MCF 10A (cell line): ENCODE data around the gene LHCGR. TPM values are rescaled to one million over a fixed set of nuclear protein-coding genes. Genes with fewer than 3 reads are reported as not detected.

Experiments used
- BruUV-seq: library from RNA; stranded (reverse); fragments of 400-500 nt; replicated peaks from 2 replicates; lab custom pipeline; 2021; lab: Mats Ljungman, UMichigan
- CTCF ChIA-PET: fragments of 300-600 bp; sonication (Branson Sonifier 250); formaldehyde crosslinking; extraction: SDS; loops from one replicate; lab custom pipeline; 2021; ENCODE audit warnings: antibody characterized with exemption, inconsistent platforms; lab: Yijun Ruan, JAX
- POLR2A ChIA-PET: fragments of 300-600, 350-650 bp; sonication (Branson Sonifier 250); formaldehyde crosslinking; extraction: SDS; loops from one replicate; lab custom pipeline; 2020; ENCODE audit warnings: antibody characterized with exemption, inconsistent platforms; lab: Yijun Ruan, JAX
- DNase-seq: peaks from one replicate; pipeline ENCODE4 v3.0.0-alpha.2; 2018; ENCODE audit not compliant: unreplicated experiment
- H3K27ac Mint-ChIP-seq: one replicate; pipeline ENCODE4 v1.8.0; 2022; ENCODE audit warnings: mild to moderate bottlenecking, low read depth, mixed read lengths; ENCODE audit not compliant: unreplicated experiment
- H3K27me3 Mint-ChIP-seq: one replicate; pipeline ENCODE4 v1.8.0; 2022; ENCODE audit warnings: mixed read lengths; ENCODE audit not compliant: insufficient read depth, unreplicated experiment
- H3K36me3 Mint-ChIP-seq: one replicate; pipeline ENCODE4 v1.8.0; 2022; ENCODE audit warnings: mild to moderate bottlenecking, moderate library complexity, mixed read lengths; ENCODE audit not compliant: insufficient read depth, unreplicated experiment
- H3K4me1 Mint-ChIP-seq: one replicate; pipeline ENCODE4 v1.8.0; 2022; ENCODE audit warnings: mixed read lengths; ENCODE audit not compliant: insufficient read depth, unreplicated experiment
- H3K4me3 Mint-ChIP-seq: one replicate; pipeline ENCODE4 v1.8.0; 2022; ENCODE audit warnings: mild to moderate bottlenecking, moderate library complexity, mixed read lengths; ENCODE audit not compliant: unreplicated experiment
- H3K9me3 Mint-ChIP-seq: one replicate; pipeline ENCODE4 v1.8.0; 2022; ENCODE audit warnings: mixed read lengths; ENCODE audit not compliant: unreplicated experiment
- intact Hi-C: fragments of 100-400 bp; cut with micrococcal nuclease; formaldehyde crosslinking; loops from 2 replicates; pipeline ENCODE4 v1.14.1; 2022
- total RNA-seq: library from RNA; stranded (reverse); gene quantifications from 2 replicates; pipeline ENCODE4 v1.2.3, GENCODE V29; 2022
- TF ChIP-seq, protein P1 (sequence below): fragments of 200-600 bp; IDR thresholded peaks from one replicate; pipeline ENCODE4 v1.8.0; 2022; ENCODE audit warnings: antibody characterized with exemption, mild to moderate bottlenecking; ENCODE audit not compliant: unreplicated experiment

Gene LHCGR
- total RNA-seq, 1 experiment from 2014 or later = not detected

DNA sequence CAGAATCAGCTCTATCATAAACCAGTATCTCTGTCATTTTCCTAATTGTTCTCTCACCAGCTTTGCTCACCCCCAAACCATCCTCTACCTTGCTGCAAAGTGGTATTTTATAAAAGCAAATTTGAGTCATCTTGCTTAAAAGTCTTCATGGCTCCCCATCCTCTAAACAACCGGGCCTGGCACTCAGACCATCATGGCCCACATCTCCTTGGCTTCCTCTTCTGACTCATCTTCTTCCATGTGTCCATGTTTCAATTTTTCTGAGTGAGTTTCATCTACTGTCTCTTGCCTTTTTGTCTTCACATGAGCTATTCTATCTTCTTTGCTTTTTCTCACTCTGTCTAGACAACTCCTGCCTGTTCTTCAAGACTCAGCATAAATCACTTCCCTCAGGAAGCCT lies 58.6 kb downstream of the LHCGR start:
- ChIA-PET POLR2A (no interaction called here), CTCF (interaction anchor here (0.5 to 0.7 kb wide), 2 partner anchors 233 to 698 kb away, joined by 3 to 5 read pairs; no protein-coding TSS in a partner anchor)
- intact Hi-C loops = no loop called here
- no peak for DNase-seq
- no peaks in the 10 kb centered on the region for H3K9me3 Mint-ChIP-seq
- no peak overlapping the region for H3K27ac Mint-ChIP-seq
- H3K4me1 Mint-ChIP-seq = no peaks in the 10 kb centered on the region
- TF ChIP-seq, protein P1, sequence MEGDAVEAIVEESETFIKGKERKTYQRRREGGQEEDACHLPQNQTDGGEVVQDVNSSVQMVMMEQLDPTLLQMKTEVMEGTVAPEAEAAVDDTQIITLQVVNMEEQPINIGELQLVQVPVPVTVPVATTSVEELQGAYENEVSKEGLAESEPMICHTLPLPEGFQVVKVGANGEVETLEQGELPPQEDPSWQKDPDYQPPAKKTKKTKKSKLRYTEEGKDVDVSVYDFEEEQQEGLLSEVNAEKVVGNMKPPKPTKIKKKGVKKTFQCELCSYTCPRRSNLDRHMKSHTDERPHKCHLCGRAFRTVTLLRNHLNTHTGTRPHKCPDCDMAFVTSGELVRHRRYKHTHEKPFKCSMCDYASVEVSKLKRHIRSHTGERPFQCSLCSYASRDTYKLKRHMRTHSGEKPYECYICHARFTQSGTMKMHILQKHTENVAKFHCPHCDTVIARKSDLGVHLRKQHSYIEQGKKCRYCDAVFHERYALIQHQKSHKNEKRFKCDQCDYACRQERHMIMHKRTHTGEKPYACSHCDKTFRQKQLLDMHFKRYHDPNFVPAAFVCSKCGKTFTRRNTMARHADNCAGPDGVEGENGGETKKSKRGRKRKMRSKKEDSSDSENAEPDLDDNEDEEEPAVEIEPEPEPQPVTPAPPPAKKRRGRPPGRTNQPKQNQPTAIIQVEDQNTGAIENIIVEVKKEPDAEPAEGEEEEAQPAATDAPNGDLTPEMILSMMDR = no peak
- no peak overlapping the region for H3K4me3 Mint-ChIP-seq
- no peaks in the 10 kb centered on the region for H3K36me3 Mint-ChIP-seq
- no TSS peak for BruUV-seq
- no peaks in the 10 kb centered on the region for H3K27me3 Mint-ChIP-seq

DNA sequence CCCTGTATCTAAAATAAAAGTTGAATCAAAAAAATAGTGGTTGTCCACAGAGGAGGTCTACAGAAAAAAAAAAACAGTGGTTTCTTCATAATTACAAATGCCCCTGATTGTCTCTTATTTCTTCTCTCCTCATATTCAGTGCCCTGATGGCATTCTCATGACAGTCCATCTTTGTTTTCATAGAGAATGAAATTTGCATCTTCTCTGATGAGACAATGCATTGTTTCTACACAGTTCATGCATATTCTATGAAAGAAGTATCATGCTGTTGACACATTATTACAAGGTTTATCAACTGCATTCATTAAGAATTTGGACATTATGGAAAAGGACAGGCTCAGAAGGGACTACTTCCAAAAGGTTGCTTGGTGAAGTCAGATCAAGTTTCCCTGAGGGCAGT lies 59.5 kb downstream of the LHCGR start:
- H3K36me3 Mint-ChIP-seq = no peaks in the 10 kb centered on the region
- H3K27ac Mint-ChIP-seq = no peak overlapping the region
- no peaks in the 10 kb centered on the region for H3K27me3 Mint-ChIP-seq
- H3K4me3 Mint-ChIP-seq = no peak overlapping the region
- no peak for DNase-seq
- BruUV-seq = no TSS peak
- ChIA-PET POLR2A (no interaction called here), CTCF (no interaction called here)
- no peaks in the 10 kb centered on the region for H3K9me3 Mint-ChIP-seq
- intact Hi-C loops = no loop called here
- TF ChIP-seq, protein P1 = no peak
- no peaks in the 10 kb centered on the region for H3K4me1 Mint-ChIP-seq

DNA sequence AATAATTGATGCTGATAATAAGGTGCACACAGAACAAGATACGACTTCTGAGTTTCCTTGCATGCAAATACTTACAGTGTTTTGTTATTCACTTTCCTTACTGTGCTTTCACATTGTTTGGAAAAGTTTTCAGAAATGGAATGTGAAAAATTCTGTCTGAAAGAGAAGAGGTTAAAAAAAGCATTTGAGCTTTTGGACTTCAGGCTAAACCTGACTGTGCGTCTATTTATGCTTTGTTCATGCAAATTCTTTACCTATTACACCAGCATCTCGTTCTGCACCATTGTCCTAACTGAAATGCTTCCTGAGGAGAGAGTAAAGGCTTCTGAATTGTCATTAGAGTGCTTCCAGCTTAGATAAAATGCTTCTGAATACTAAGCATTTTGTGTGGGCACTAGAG lies 61.4 kb downstream of the LHCGR start:
- Mint-ChIP-seq H3K4me3 (no peak overlapping the region), H3K27me3 (no peaks in the 10 kb centered on the region), H3K27ac (no peak overlapping the region), H3K9me3 (no peaks in the 10 kb centered on the region), H3K4me1 (no peaks in the 10 kb centered on the region), H3K36me3 (no peaks in the 10 kb centered on the region)
- CTCF ChIA-PET = no interaction called here
- intact Hi-C loops = no loop called here
- BruUV-seq = no TSS peak
- no peak for DNase-seq
- POLR2A ChIA-PET = no interaction called here
- TF ChIP-seq, protein P1 = no peak

DNA sequence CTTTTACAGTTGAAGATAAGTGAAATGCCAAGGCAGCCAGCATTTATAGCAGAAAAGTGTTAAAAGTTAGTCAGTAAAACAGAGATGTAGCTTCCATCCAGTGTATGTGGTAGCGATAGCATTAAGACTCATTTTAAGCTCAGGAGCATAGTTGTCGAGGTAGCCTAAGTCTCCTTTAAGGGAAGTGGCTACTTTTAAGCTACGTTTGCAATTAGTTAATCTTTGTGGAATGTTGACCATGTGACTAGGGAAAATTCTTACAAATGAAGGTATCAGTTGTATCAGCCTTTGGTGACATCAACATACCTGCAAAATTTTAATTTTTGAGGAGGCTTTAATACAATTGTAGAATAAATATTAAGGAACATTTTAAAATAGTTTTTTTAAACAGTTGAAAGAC lies 61.9 kb downstream of the LHCGR start:
- Mint-ChIP-seq H3K4me1 (no peaks in the 10 kb centered on the region), H3K9me3 (no peaks in the 10 kb centered on the region), H3K36me3 (no peaks in the 10 kb centered on the region), H3K27ac (no peak overlapping the region), H3K27me3 (no peaks in the 10 kb centered on the region), H3K4me3 (no peak overlapping the region)
- no peak for DNase-seq
- intact Hi-C loops = no loop called here
- CTCF ChIA-PET = no interaction called here
- POLR2A ChIA-PET = interaction anchor here (0.6 kb wide), 1 partner anchor 1778 kb away, joined by 3 read pairs; no protein-coding TSS in a partner anchor
- TF ChIP-seq, protein P1 = no peak
- BruUV-seq = no TSS peak
